Activated CD8-positive, alpha-beta T cell treated with anti-CD3 and anti-CD28 coated beads for 36 hours (primary cell): Measurements from ENCODE around the gene SSR1. TPM values are rescaled to one million over a fixed set of nuclear protein-coding genes. Genes with fewer than 3 reads are reported as not detected.

Experiments used
- ATAC-seq: fragments of 200-7000 bp; cut with Tn5 transposase; one replicate; pipeline ENCODE4 v1.10.0; 2021; ENCODE audit warnings: mild to moderate bottlenecking, moderate library complexity
- CTCF ChIA-PET: fragments of 350-600 bp; sonication (Branson Sonifier 250); formaldehyde crosslinking; loops from one replicate; lab custom pipeline; 2021; ENCODE audit warnings: antibody characterized with exemption; lab: Charles Lee
- POLR2A ChIA-PET: fragments of 350-600 bp; sonication (Branson Sonifier 250); formaldehyde crosslinking; loops from one replicate; lab custom pipeline; 2021; ENCODE audit warnings: antibody characterized with exemption; lab: Charles Lee
- DNase-seq: peaks from one replicate; pipeline ENCODE4 v3.0.0-alpha.2; 2020
- H3K27ac Mint-ChIP-seq: one replicate; pipeline ENCODE4 v1.8.0; 2021; ENCODE audit warnings: mild to moderate bottlenecking, mixed read lengths
- H3K27me3 Mint-ChIP-seq: one replicate; pipeline ENCODE4 v1.8.0; 2021; ENCODE audit warnings: mixed read lengths
- H3K36me3 Mint-ChIP-seq: one replicate; pipeline ENCODE4 v1.8.0; 2021; ENCODE audit warnings: low read depth, mixed read lengths
- H3K4me1 Mint-ChIP-seq: one replicate; pipeline ENCODE4 v1.8.0; 2021; ENCODE audit warnings: low read depth, mixed read lengths
- H3K4me3 Mint-ChIP-seq: one replicate; pipeline ENCODE4 v1.8.0; 2021; ENCODE audit warnings: mild to moderate bottlenecking, moderate library complexity, mixed read lengths
- H3K9me3 Mint-ChIP-seq: one replicate; pipeline ENCODE4 v1.8.0; 2021; ENCODE audit warnings: mixed read lengths
- intact Hi-C: fragments of 100-400 bp; cut with micrococcal nuclease; formaldehyde crosslinking; loops from one replicate; pipeline ENCODE4 v1.10.0; 2022
- total RNA-seq, 2 experiments: library from RNA; stranded (reverse); gene quantifications; one replicate each; pipeline ENCODE4 v1.2.3, GENCODE V29; 2021
- TF ChIP-seq, protein P1 (sequence below): fragments of 200-600 bp; IDR thresholded peaks from one replicate; pipeline ENCODE4 v1.8.0; 2022; ENCODE audit warnings: antibody characterized with exemption, mild to moderate bottlenecking

The SSR1 gene
- total RNA-seq, 2 experiments from 2014 or later = 117 to 124 TPM

- no peaks in the 10 kb centered on the region for H3K9me3 Mint-ChIP-seq
- intact Hi-C loops = no loop called here
These were observed 77.2 kb downstream of the SSR1 start for GRCh38 chr6:7235712-7236305.

DNA sequence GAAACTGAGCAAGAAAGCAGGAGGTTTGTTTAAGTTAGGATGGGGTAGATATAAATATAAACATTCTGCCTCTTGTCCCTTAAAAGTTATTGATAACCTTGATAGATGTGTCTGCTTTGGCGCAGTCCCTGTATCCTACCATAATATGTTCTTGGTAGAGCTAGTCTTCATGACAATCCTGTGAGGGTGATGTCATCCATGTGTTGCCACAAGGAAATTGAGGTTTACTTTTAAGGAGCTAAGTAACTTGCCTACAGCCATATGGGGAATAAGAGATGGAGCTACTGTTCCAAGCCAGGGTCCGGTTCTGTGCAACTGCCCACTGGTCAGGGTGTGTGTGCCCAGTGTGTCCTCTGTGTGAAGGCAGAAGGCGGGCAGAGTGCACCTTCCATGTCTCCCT is 78.5 kb downstream of the SSR1 start:
- Mint-ChIP-seq H3K27ac (peak overlapping the region; percentile 11), H3K36me3 (peaks cover 25% of the 10 kb centered on the region), H3K9me3 (no peaks in the 10 kb centered on the region), H3K27me3 (no peaks in the 10 kb centered on the region), H3K4me1 (peaks cover 30% of the 10 kb centered on the region), H3K4me3 (no peak overlapping the region)
- DNase-seq (no peak), ATAC-seq (no peak)
- TF ChIP-seq, protein P1, sequence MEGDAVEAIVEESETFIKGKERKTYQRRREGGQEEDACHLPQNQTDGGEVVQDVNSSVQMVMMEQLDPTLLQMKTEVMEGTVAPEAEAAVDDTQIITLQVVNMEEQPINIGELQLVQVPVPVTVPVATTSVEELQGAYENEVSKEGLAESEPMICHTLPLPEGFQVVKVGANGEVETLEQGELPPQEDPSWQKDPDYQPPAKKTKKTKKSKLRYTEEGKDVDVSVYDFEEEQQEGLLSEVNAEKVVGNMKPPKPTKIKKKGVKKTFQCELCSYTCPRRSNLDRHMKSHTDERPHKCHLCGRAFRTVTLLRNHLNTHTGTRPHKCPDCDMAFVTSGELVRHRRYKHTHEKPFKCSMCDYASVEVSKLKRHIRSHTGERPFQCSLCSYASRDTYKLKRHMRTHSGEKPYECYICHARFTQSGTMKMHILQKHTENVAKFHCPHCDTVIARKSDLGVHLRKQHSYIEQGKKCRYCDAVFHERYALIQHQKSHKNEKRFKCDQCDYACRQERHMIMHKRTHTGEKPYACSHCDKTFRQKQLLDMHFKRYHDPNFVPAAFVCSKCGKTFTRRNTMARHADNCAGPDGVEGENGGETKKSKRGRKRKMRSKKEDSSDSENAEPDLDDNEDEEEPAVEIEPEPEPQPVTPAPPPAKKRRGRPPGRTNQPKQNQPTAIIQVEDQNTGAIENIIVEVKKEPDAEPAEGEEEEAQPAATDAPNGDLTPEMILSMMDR = no peak
- ChIA-PET POLR2A (no interaction called here), CTCF (interaction anchor here (1.2 to 4.0 kb wide), 3 partner anchors 8 to 557 kb away, joined by 3 to 25 read pairs (median 5); no protein-coding TSS in a partner anchor)
- intact Hi-C loops = no loop called here

More at GRCh38 chr6:7235712-7236305, 77.2 kb downstream of the SSR1 start:
- ATAC-seq = no peak
- TF ChIP-seq, protein P1 = no peak
- Mint-ChIP-seq H3K27ac (peak overlapping the region; percentile 44), H3K4me1 (peaks cover 30% of the 10 kb centered on the region), H3K27me3 (no peaks in the 10 kb centered on the region), H3K36me3 (peaks cover 20% of the 10 kb centered on the region), H3K4me3 (no peak overlapping the region)
- POLR2A ChIA-PET = no interaction called here
- CTCF ChIA-PET = interaction anchor here (0.9 to 4.0 kb wide), 3 partner anchors 7 to 559 kb away, joined by 3 to 25 read pairs (median 5); no protein-coding TSS in a partner anchor
- DNase-seq = no peak

DNA sequence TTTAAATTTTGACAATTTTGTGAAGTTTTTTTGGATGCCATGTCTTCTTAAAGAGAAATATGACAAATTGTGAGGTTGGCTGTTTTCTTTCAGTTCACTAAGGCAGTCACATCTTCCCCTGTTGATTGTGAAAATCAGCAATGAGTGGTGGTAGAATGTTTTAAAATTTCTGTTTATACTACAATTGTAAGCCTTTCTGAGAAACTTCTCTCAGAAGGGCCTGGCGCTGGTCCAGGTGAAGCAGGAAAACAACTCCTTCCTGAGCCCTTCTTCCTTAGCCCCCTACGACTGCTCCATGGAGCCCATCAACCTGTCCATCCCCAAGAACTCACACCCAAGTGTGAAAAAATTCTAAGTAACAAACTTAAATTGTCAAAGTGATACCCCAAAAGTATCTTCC is 80.6 kb downstream of the SSR1 start:
- no peak for ATAC-seq
- peaks cover 36% of the 10 kb centered on the region for H3K36me3 Mint-ChIP-seq
- no peak for DNase-seq
- no peaks in the 10 kb centered on the region for H3K27me3 Mint-ChIP-seq
- H3K27ac Mint-ChIP-seq = peak overlapping the region; percentile 52
- no peaks in the 10 kb centered on the region for H3K9me3 Mint-ChIP-seq
- ChIA-PET CTCF (interaction anchor here (4.0 kb wide), 1 partner anchor 11 kb away, joined by 25 read pairs; no protein-coding TSS in a partner anchor), POLR2A (no interaction called here)
- intact Hi-C loops = no loop called here
- peaks cover 22% of the 10 kb centered on the region for H3K4me1 Mint-ChIP-seq
- H3K4me3 Mint-ChIP-seq = no peak overlapping the region
- TF ChIP-seq, protein P1 = no peak

GRCh38 chr6:7230956-7231713 is 81.9 kb downstream of the SSR1 start:
- H3K4me3 Mint-ChIP-seq = no peak overlapping the region
- peaks cover 43% of the 10 kb centered on the region for H3K36me3 Mint-ChIP-seq
- no peak for ATAC-seq
- H3K4me1 Mint-ChIP-seq = peaks cover 18% of the 10 kb centered on the region
- ChIA-PET CTCF (no interaction called here), POLR2A (no interaction called here)
- no peaks in the 10 kb centered on the region for H3K9me3 Mint-ChIP-seq
- TF ChIP-seq, protein P1 = no peak
- DNase-seq = no peak
- H3K27ac Mint-ChIP-seq = no peak overlapping the region
- intact Hi-C loops = no loop called here
- H3K27me3 Mint-ChIP-seq = no peaks in the 10 kb centered on the region

DNA sequence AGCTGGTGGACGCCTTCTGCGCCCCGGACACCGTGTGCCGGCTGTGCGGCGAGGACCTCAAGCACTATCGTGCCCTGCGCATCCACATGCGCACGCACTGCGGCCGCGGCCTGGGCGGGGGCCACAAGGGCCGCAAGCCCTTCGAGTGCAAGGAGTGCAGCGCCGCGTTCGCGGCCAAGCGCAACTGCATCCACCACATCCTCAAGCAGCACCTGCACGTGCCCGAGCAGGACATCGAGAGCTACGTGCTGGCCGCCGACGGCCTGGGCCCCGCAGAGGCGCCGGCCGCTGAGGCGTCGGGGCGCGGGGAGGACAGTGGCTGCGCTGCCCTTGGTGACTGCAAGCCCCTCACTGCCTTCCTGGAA is 82.7 kb downstream of the SSR1 start:
- ChIA-PET CTCF (no interaction called here), POLR2A (no interaction called here)
- intact Hi-C loops = no loop called here
- DNase-seq (no peak), ATAC-seq (no peak)
- Mint-ChIP-seq H3K4me3 (no peak overlapping the region), H3K27me3 (no peaks in the 10 kb centered on the region), H3K27ac (no peak overlapping the region), H3K36me3 (peaks cover 45% of the 10 kb centered on the region), H3K9me3 (no peaks in the 10 kb centered on the region), H3K4me1 (peaks cover 16% of the 10 kb centered on the region)
- TF ChIP-seq, protein P1 = no peak
